Astrocyte (in vitro differentiated cells and primary cell): ENCODE data around the gene FASTKD1. TPM values are rescaled to one million over a fixed set of nuclear protein-coding genes. Genes with fewer than 3 reads are reported as not detected.

Source experiments
- DNase-seq: peaks from one replicate; pipeline ENCODE4 v3.0.0-alpha.2; 2010; ENCODE audit warnings: low read depth
- FAIRE-seq: peaks from 2 replicates; lab custom pipeline; 2011; peaks lifted over from hg19 to GRCh38; lab: Jason Lieb, UNC
- H2AFZ ChIP-seq: 2 replicates; pipeline ENCODE4 v1.6.0; 2012; ENCODE audit warnings: low read depth, low read length, inconsistent platforms
- H3K27ac ChIP-seq: 2 replicates; pipeline ENCODE4 v1.5.1; 2011; ENCODE audit warnings: low read depth, low read length, inconsistent platforms
- H3K27me3 ChIP-seq: 2 replicates; pipeline ENCODE4 v1.6.0; 2011; ENCODE audit warnings: low read length, inconsistent platforms; ENCODE audit not compliant: insufficient read depth
- H3K36me3 ChIP-seq: 2 replicates; pipeline ENCODE4 v1.5.1; 2011; ENCODE audit warnings: low read length, inconsistent platforms; ENCODE audit not compliant: insufficient read depth
- H3K4me1 ChIP-seq: 2 replicates; pipeline ENCODE4 v1.5.1; 2011; ENCODE audit warnings: low read length, inconsistent platforms; ENCODE audit not compliant: insufficient read depth
- H3K4me2 ChIP-seq: 2 replicates; pipeline ENCODE4 v1.6.0; 2012; ENCODE audit warnings: low read length, inconsistent platforms
- H3K4me3 ChIP-seq: 2 replicates; pipeline ENCODE4 v1.5.1; 2011; ENCODE audit warnings: low read depth, mild to moderate bottlenecking, low read length, inconsistent platforms; ENCODE audit not compliant: insufficient read depth
- H3K79me2 ChIP-seq: 2 replicates; pipeline ENCODE4 v1.6.0; 2012; ENCODE audit warnings: mild to moderate bottlenecking, low read length, inconsistent platforms; ENCODE audit not compliant: insufficient read depth
- H3K9ac ChIP-seq: 2 replicates; pipeline ENCODE4 v1.6.0; 2012; ENCODE audit warnings: mild to moderate bottlenecking, low read length, inconsistent platforms
- H3K9me3 ChIP-seq: 2 replicates; pipeline ENCODE4 v1.5.1; 2012; ENCODE audit warnings: low read depth, mild to moderate bottlenecking, low read length, inconsistent platforms; ENCODE audit not compliant: insufficient read depth
- H4K20me1 ChIP-seq: 2 replicates; pipeline ENCODE4 v1.6.0; 2012; ENCODE audit warnings: low read length, inconsistent platforms; ENCODE audit not compliant: insufficient read depth
- H3K27ac Mint-ChIP-seq: one replicate; pipeline ENCODE4 v1.8.0; 2021; ENCODE audit warnings: mild to moderate bottlenecking, mixed read lengths; ENCODE audit not compliant: unreplicated experiment
- H3K27me3 Mint-ChIP-seq: one replicate; pipeline ENCODE4 v1.8.0; 2021; ENCODE audit warnings: low read depth, mixed read lengths; ENCODE audit not compliant: unreplicated experiment
- H3K36me3 Mint-ChIP-seq: one replicate; pipeline ENCODE4 v1.8.0; 2021; ENCODE audit warnings: low read depth, mixed read lengths; ENCODE audit not compliant: unreplicated experiment
- H3K4me1 Mint-ChIP-seq: one replicate; pipeline ENCODE4 v1.8.0; 2021; ENCODE audit warnings: low read depth, mixed read lengths; ENCODE audit not compliant: unreplicated experiment
- H3K4me3 Mint-ChIP-seq: one replicate; pipeline ENCODE4 v1.8.0; 2021; ENCODE audit warnings: mild to moderate bottlenecking, moderate library complexity, mixed read lengths; ENCODE audit not compliant: unreplicated experiment
- H3K9me3 Mint-ChIP-seq: one replicate; pipeline ENCODE4 v1.8.0; 2021; ENCODE audit warnings: mild to moderate bottlenecking, mixed read lengths; ENCODE audit not compliant: unreplicated experiment
- EZH2 ChIP-seq: IDR thresholded peaks from 2 replicates; pipeline ENCODE4 v1.6.1; 2012; ENCODE audit warnings: mild to moderate bottlenecking, low read length, inconsistent platforms; ENCODE audit not compliant: insufficient read depth
- total RNA-seq: library from RNA; stranded (reverse); gene quantifications from 2 replicates; pipeline ENCODE4 v1.2.1, GENCODE V29; 2021
- TF ChIP-seq, protein P1 (sequence below): IDR thresholded peaks from 2 replicates; pipeline ENCODE4 v1.5.1; 2011; ENCODE audit warnings: low read depth, mild to moderate bottlenecking, inconsistent platforms, low read length, moderate library complexity; ENCODE audit not compliant: insufficient read depth

FASTKD1 gene
- total RNA-seq, 1 donor from 2014 or later, result 37.3 TPM

DNA sequence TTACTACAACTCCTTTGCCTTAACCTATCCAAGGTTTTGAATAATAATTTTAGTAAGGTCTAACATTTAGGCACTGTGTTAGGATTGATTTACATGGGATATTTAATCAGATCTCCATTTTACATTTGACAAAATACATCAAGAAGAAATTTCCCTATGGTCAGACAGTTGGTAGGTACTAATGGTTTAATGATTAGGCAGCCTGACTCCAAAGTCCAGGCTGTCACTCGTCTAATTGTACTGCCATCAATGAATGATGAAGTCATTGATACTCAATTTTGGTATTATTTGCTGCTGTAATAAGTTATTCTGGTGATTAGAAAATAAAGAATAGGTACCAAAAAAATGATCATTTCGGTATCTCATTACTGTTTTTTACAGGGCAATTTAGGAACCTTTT lies 80.3 kb downstream of the FASTKD1 start:
- no peaks in the 10 kb centered on the region for H3K79me2 ChIP-seq
- H3K27ac ChIP-seq, result no peak overlapping the region
- peaks cover 4% of the 10 kb centered on the region for H3K36me3 ChIP-seq
- H3K9me3 Mint-ChIP-seq, result no peaks in the 10 kb centered on the region
- H3K4me3 Mint-ChIP-seq, result no peak overlapping the region
- no peaks in the 10 kb centered on the region for H3K4me1 Mint-ChIP-seq
- TF ChIP-seq, protein P1, sequence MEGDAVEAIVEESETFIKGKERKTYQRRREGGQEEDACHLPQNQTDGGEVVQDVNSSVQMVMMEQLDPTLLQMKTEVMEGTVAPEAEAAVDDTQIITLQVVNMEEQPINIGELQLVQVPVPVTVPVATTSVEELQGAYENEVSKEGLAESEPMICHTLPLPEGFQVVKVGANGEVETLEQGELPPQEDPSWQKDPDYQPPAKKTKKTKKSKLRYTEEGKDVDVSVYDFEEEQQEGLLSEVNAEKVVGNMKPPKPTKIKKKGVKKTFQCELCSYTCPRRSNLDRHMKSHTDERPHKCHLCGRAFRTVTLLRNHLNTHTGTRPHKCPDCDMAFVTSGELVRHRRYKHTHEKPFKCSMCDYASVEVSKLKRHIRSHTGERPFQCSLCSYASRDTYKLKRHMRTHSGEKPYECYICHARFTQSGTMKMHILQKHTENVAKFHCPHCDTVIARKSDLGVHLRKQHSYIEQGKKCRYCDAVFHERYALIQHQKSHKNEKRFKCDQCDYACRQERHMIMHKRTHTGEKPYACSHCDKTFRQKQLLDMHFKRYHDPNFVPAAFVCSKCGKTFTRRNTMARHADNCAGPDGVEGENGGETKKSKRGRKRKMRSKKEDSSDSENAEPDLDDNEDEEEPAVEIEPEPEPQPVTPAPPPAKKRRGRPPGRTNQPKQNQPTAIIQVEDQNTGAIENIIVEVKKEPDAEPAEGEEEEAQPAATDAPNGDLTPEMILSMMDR, result no peak
- TF ChIP-seq EZH2, result no peak
- H2AFZ ChIP-seq, result no peak overlapping the region
- H3K9me3 ChIP-seq, result no peaks in the 10 kb centered on the region
- DNase-seq (no peak), FAIRE-seq (no peak)
- H3K36me3 Mint-ChIP-seq, result peaks cover 4% of the 10 kb centered on the region
- no peaks in the 10 kb centered on the region for H4K20me1 ChIP-seq
- no peak overlapping the region for H3K4me2 ChIP-seq
- no peaks in the 10 kb centered on the region for H3K27me3 ChIP-seq
- H3K9ac ChIP-seq, result no peak overlapping the region
- no peaks in the 10 kb centered on the region for H3K27me3 Mint-ChIP-seq
- H3K27ac Mint-ChIP-seq, result no peak overlapping the region
- no peak overlapping the region for H3K4me3 ChIP-seq
- no peaks in the 10 kb centered on the region for H3K4me1 ChIP-seq

DNA sequence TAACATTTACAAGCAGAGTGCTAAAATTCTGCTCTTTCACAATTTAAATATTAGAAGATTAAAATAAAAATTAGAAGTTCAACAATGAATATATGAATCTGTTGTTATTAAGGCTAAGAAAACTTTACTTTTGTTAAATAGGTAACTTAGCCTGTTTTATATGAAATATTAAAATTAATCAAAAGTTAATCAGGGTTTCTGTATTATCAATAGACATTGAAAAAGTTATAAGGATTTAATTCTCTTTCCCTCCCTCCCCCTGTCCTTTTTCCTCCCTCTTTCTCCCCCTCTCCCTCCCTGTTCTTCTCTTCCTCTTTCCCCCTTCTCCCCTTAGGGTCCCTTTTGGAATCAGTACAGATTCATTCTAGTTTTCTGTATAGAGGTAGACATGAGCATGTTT lies 82.3 kb downstream of the FASTKD1 start:
- Histone ChIP-seq H3K4me2 (no peak overlapping the region), H3K9ac (no peak overlapping the region), H3K27me3 (no peaks in the 10 kb centered on the region), H2AFZ (no peak overlapping the region), H3K27ac (no peak overlapping the region), H3K9me3 (no peaks in the 10 kb centered on the region), H3K4me1 (no peaks in the 10 kb centered on the region), H4K20me1 (no peaks in the 10 kb centered on the region), H3K36me3 (peaks cover 4% of the 10 kb centered on the region), H3K4me3 (no peak overlapping the region), H3K79me2 (no peaks in the 10 kb centered on the region)
- no peak for TF ChIP-seq EZH2
- TF ChIP-seq, protein P1, result no peak
- Mint-ChIP-seq H3K9me3 (no peaks in the 10 kb centered on the region), H3K4me1 (no peaks in the 10 kb centered on the region), H3K36me3 (peaks cover 4% of the 10 kb centered on the region), H3K27me3 (no peaks in the 10 kb centered on the region), H3K4me3 (no peak overlapping the region), H3K27ac (no peak overlapping the region)
- no peak for FAIRE-seq
- DNase-seq, result no peak

DNA sequence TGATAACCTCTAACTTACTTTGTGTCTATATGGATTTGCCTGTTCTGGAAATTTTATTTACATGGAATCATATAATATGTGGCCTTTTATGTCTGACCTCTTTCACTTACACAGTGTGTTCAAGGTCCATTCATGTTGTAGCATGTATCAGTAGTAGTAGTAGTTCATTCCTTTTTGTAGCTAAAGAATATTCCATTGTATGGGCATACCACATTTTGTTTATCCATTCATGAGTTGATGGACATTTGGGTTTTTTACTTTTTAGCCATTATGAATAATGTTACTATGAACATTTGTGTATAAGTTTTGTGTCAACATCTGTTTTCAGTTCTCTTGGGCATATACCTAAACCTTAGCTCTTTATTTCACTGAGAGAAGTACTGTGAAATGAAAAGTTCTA lies 82.8 kb downstream of the FASTKD1 start:
- Mint-ChIP-seq H3K4me1 (no peaks in the 10 kb centered on the region), H3K27me3 (no peaks in the 10 kb centered on the region), H3K27ac (no peak overlapping the region), H3K4me3 (no peak overlapping the region), H3K36me3 (peaks cover 4% of the 10 kb centered on the region), H3K9me3 (no peaks in the 10 kb centered on the region)
- H2AFZ ChIP-seq, result no peak overlapping the region
- H3K9me3 ChIP-seq, result no peaks in the 10 kb centered on the region
- peaks cover 4% of the 10 kb centered on the region for H3K36me3 ChIP-seq
- FAIRE-seq (peak; percentile 55), DNase-seq (no peak)
- no peaks in the 10 kb centered on the region for H4K20me1 ChIP-seq
- H3K4me3 ChIP-seq, result no peak overlapping the region
- no peaks in the 10 kb centered on the region for H3K79me2 ChIP-seq
- no peak overlapping the region for H3K4me2 ChIP-seq
- no peaks in the 10 kb centered on the region for H3K27me3 ChIP-seq
- no peak overlapping the region for H3K27ac ChIP-seq
- no peak overlapping the region for H3K9ac ChIP-seq
- H3K4me1 ChIP-seq, result no peaks in the 10 kb centered on the region
- TF ChIP-seq, protein P1, result no peak
- TF ChIP-seq EZH2, result no peak
